ENCODE results near the gene RCSD1.

Gene RCSD1

DNA sequence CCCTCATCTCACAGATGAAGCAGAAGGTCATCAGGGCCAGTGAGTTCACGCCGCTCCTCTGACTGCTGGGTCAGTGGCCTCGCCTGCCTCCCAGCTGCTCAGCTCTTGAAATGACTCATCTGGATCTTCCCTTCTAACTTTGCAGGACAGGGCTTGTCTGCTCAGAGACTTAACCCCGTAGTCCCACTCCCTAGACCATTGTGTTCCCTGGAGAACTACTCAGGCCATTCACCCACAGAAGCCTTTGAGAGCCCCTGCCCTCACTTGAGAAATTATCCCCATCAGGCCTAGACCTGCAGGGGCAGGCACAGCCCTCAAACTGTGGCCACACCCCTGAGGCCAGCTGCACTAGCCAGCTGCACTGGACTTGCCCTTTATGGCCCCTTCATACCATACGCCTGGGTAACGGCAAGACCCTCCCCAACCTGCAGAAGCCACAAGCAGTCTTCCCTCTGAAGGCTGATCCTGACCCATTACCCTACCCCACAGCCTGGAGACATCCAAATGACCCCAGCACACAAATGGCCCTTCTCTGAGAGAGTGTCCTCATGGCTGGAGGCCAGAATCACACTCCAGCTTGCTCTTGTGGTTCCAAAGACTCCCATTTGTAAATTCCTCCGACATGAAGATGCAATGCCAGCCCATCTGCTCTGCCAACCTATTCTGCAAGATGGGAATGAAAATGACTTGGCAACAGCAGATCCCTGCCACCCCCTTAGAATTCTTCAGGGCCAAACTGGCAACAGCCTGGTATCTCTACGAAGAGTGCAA, 33.2 kb downstream of the RCSD1 start:
- in situ Hi-C loops (cut with MboI; ENCODE audit: low sequenced_read_pairs) = no loop called here

DNA sequence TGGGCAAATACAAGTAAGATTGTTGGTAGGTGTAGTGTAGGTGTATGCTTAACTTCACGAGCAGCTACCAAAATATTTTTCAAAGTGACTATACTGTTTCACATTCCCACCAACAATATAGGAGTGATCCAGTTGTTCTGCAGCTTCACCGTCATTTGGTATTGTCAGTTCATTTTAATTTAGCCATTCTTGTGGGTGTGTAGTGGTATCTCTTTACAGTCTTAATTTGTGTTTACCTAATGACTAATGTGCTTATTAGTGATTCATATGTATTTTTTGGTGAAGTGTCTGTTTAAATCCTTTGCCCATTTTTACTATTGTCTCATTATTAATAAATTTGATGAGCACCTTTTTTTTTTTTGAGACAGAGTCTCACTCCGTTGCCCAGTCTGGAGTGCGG, 35.4 kb downstream of the RCSD1 start:
- in situ Hi-C loops (cut with MboI; ENCODE audit: low sequenced_read_pairs) = no loop called here

DNA sequence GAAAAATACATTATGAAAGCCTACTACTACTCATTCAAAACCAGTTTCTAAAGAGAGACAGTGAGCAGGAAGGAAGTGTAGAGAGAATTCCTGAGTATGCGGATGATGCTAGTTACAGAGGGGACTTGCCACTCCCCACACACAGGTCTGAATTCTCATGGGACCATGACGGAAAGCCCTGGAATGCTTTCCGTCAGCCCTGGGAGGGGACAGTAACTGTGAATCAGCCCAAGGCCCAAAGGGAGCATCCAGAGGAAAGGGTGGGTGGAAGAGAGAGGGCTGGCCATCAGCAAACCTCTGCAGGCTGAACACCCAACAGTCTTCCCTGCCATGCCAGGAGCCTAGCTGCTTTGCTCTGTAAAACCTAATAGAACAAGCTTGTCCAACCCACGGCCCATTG, 36.4 kb downstream of the RCSD1 start:
- in situ Hi-C loops (cut with MboI; ENCODE audit: low sequenced_read_pairs) = no loop called here

DNA sequence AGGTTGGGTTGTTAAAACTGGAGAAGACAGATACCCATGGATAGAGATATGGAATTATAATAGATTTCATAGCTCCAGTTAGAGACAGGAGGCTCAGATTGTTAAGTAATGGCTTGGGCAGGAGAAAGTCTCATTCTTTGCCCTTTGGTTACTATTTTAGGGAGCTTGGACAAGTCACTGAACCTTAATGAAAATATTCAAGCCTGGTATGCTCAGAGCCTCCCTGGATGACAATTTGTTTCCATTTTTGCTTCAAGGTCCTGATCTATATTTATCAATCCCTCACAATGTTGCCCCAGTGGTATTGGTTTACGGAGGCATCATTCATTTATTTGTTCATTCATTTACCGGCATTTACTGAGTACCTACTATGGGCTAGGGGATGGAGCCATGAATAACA, 37.5 kb downstream of the RCSD1 start:
- in situ Hi-C loops (cut with MboI; ENCODE audit: low sequenced_read_pairs) = no loop called here

DNA sequence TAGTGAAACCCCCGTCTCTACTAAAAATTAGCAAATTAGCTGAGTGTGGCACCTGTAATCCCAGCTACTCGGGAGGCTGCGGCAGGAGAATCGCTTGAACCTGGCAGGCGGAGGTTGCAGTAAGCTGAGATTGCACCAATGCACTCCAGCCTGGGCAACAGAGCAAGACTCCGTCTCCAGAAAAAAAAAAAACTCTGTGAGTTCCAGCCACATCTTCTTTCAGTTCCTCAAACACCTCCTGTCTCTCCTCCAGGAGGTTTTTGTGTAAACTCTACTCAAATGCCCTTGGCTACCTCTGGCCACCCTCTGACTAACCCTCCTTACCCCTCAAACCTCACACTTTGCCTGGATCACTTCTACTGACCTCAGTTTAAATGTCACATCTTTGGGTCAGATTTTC, 38.1 kb downstream of the RCSD1 start:
- in situ Hi-C loops (cut with MboI; ENCODE audit: low sequenced_read_pairs) = no loop called here

DNA sequence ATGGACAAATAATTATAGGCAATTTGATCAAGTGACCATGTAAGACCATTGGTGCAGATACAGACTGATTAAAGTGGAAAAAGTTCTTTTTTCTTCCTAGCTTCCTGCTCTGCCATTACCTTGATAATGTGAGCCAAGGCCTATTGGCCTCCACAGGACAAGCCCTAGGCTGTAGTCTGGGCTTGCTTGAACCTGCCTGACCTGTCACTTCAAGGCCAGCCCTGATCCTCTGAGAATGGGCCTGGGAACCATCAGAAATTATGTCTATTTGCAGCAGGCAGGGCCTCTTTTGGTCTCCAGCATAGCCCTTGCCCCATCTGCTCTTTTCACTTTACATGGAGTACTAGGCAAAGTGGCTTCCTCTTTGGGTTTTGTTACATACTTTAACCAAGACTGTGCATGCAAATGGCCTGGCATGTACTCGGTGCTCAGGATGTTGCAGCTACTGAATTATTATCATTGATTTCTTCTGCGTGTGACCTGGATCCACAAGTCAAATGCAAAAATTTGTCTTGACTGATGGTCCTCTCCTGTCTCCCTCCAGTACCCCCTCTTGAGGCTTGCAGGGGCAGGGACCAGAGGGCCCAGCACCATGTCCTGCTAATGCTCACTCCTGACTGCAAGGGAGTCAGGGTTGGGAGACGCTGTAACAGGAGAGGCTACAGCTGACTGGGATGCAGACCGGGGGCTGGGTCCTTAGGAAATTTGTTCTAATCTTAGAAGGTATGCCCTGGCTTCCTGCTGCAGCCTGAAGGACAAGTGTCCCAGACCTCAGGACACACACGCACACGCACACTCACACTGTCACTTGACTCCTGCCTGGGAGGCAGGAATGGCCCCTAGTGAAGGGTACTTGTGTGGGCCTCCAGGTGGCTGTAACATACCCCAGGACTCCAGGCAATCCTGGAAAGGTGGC, 39.4 kb downstream of the RCSD1 start:
- in situ Hi-C loops (cut with MboI; ENCODE audit: low sequenced_read_pairs) = no loop called here

DNA sequence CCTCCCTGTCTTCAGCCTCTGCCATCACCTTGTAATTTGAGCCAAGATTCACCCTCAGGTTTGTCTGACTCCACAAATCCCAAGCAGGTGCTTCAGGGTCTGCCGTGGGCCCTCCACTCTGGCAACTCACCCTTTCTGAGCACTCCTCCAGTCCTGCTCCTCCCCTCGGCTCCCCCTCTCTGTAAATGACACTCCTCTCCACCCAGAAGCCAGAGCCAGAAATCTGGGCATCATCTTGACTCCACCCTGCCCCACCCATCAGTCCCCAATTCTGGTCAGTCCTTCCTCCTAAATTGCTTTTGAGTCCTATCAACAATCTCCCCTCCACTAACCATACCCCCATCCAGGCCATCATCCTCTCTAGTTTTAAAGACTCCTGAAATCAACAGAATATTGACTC, 40.5 kb downstream of the RCSD1 start:
- in situ Hi-C loops (cut with MboI; ENCODE audit: low sequenced_read_pairs) = no loop called here

DNA sequence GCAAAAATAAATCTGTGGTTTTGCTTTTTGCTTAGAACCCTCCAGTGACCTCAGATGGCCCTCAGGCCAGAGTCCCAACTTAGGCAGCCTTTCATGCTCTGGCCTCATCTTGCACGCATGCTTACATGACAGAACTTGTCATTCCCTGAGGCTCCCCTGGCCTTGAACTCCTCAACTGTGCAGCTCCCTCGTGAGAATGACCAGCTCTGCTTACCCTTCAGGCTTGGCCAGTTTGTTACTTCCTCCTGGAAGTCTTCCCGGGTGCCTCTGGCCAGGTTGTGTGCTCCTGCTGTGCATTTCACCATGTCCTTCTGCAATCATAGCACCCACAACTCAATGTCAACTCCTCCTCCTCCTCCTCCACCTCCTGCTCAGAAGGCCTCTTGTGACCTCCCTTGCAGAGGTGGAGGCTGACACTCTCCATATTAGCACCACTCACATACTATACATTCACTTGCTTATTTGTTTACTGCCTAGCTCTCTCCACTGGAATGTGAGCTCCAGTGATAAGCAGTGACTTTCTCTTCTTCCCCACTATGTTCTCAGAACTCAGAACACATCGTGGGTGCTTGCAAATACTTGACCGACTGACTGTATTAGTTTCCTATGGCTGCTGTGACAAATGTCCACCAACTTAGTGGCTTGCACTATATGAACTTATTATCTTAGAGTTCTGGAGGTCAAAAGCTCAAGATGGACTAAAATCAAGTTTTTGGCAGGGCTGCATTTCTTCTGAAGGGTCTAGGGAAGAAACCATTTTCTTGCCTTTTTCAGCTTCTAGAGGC, 41.9 kb downstream of the RCSD1 start:
- in situ Hi-C loops (cut with MboI; ENCODE audit: low sequenced_read_pairs) = no loop called here

DNA sequence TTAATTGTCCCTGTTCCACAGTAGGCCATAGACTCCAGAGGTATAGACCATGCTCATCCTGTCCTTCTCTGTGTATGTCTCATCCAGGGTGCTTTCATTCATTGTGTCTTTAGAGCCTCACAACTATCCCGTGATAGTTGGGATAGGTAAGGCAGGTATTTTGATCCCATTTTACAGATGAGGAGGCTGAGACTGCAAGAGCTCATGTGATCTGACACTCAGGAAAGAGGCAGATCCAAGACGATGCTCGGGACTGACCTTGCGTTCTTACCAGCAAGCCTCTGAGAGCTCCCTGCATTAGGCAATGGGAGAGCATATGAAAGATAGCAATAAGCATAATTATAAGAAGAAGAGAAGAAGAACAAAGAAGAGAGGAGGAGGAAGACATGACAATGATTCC, 42.8 kb downstream of the RCSD1 start:
- in situ Hi-C loops (cut with MboI; ENCODE audit: low sequenced_read_pairs) = no loop called here

DNA sequence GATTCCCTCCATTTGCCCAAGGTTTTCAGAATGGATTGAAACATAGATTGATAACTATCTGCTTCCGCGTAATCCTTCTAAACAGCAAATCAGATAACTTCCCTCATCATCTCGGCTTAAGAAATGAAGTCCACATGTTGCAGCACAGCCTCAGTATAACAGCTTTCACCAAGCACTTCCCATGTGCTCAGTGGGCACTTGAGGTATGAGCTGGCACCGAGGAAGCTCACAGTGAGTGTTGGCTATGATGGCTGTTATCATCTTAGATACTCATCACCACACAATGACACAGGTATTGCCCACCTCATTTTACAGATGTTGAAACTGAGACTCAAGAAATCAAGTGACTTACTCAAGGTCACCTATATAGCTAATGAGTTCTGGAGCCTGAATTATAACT, 43.2 kb downstream of the RCSD1 start:
- in situ Hi-C loops (cut with MboI; ENCODE audit: low sequenced_read_pairs) = no loop called here

DNA sequence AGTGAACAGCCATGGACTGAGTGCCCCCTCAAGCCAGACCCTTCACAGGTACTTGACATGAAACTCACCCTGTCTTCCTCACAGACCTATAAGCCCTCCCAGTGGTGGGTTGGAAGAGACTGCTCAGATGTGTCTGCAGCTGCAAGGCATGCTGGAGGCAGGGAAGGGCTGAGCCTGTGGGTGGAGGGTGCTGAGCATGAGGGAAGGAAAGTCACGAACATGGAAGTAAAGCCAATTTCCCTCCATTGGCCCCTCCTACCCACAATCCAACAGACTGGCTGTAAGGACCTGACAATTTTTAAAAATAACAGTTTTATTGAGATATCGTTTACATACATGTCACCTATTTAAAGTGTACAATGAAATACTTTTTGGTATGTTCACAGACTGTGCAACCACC, 44.1 kb downstream of the RCSD1 start:
- in situ Hi-C loops (cut with MboI; ENCODE audit: low sequenced_read_pairs) = no loop called here

DNA sequence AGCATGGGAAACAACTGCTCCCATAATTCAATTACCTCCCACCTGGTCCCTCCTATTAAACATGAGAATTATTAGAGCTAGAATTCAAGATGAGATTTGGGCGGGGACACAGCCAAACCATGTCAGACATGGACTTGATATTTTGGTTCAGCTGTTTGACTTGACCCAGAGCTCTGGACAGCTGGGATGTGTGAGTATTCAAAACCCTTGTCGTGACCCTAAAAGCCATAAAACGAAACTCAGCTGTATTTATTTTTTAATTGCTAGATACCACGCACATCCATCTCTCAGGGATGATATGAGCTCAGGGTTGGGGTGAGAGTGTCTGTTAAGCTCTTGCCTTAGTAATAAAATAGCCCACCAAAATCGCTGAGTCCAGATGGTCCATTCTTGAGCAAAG, 45.4 kb downstream of the RCSD1 start:
- in situ Hi-C loops (cut with MboI; ENCODE audit: low sequenced_read_pairs) = no loop called here

DNA sequence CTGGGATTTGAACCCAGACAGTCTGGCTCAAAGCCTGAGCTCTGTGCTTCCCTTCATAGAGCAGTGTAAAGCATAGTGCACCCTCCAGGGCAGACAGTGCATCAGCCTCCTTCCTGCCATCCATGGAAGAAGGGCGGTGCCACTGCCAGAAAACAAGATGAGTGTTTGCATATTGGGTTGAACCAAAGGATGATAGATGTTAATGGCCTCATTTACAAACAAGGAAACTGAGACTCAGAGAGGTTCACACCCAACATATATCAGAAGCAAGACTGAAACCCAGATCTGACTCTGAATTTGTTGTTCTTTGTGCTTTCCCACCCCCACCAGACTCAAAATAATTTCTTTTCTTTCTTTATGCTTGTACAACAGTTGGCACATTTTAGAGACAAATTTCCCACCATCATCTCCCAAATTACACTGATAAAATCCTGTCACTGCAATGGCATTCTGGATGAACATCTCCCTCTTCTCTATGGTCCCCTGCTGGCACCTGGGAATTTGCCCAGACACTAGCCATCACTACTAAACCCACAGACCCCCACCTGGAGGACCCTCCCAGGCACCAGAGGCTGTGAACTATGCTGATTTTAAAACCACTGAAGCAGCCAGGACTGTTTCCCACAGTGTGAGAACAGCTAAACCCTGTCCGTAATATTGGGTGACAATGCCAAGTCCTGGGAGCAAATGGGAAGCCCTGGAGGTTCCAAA, 46.3 kb downstream of the RCSD1 start:
- in situ Hi-C loops (cut with MboI; ENCODE audit: low sequenced_read_pairs) = no loop called here

DNA sequence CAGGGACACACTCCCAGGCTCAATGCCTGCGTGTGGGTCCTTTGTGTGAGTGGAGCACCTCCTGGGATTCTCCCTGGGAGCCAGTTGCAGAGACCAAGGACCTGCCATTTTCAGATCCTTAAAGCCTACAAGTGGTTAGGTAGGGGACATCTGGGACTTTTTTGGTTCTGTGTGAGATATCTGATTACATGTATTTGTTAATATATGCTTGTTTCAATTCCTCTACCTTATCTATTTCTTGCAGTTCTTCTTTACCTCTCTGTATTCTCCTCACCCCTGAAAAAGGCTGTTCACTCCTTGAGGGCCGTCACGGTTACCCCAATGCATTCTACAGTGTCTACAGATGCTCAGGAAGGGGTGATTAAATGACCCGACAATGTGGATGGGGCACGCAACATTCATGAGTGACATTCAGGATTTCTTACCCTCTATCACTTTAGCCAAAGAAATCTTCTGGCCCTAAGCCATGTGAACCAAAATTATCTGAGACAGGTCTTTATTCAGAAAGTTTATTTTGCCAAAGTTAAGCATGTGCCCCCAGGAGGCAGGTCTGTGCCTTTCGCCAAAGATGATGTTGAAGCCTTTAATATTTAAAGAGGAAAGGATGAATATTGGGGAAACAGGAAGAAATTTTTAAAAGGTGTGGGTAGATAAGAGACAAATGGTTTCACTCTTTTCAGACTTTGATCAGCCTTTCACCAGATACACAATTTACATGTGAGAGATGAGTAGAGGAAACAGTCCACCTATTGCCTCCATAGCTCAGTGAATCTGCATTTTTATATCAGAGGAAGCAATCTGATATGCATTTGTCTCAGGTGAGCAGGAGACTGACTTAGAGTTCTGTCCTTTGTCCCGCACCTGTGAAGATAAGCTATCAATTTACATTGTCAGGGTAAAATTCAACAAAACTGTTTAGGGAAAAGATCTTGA, 47.1 kb downstream of the RCSD1 start:
- in situ Hi-C loops (cut with MboI; ENCODE audit: low sequenced_read_pairs) = no loop called here

DNA sequence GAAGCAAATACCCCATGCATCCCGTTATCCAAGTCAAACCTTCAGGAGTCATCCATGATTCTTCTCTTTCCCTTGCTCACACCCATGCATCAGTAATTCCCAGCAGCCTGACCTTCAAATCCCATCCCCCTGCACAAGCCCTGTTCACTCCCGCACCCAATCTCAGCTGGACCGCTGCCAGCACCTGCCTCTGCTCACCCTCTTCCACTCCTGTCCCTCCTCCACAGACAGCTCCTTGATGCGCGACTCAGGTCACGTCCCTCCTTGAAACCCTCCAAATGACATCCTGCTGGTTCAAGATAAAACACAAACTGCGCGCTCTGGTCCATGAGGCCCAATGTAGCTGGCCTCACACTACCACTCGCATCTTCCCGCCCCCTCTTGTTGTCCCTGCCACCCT, 48.4 kb downstream of the RCSD1 start:
- in situ Hi-C loops (cut with MboI; ENCODE audit: low sequenced_read_pairs) = no loop called here

DNA sequence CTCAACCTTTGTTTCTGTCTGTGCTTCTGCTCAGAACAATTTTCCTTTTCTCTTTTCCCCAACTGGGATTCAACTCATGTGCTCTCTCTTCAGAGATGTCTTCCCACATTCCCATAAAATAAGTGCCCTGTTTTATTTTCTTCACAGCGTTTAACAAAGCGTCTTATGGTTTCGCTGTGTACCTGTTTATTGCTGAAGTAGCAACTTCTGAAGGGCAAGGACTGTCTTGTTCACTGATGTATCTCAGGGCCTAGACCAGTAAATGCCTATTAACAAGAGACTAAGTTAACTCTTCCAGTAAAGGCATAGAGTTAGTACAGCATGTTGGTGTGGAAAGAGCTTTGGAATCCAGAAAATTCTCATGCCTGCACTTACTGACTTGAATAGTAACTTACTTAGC, 48.8 kb downstream of the RCSD1 start:
- in situ Hi-C loops (cut with MboI; ENCODE audit: low sequenced_read_pairs) = no loop called here

DNA sequence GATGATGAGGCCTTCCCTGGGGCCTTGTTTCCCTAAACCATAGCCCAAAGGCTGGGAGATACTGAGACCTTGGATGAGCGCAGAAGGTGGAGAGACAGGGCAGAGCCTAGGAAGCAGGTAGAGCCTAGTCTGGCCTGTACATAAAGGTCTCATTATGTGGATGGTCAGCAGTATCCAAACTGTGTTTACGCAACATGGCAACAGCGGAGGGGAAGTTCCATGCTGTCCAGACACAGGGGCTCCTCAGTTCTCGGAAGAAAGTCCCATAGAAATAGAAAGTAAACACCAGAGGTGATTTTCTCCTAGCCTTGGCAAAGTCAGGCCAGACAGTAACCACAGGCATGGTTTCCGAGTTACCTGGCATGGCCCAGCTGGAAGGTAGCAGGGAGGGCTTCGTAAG, 49.7 kb downstream of the RCSD1 start:
- in situ Hi-C loops (cut with MboI; ENCODE audit: low sequenced_read_pairs) = no loop called here

DNA sequence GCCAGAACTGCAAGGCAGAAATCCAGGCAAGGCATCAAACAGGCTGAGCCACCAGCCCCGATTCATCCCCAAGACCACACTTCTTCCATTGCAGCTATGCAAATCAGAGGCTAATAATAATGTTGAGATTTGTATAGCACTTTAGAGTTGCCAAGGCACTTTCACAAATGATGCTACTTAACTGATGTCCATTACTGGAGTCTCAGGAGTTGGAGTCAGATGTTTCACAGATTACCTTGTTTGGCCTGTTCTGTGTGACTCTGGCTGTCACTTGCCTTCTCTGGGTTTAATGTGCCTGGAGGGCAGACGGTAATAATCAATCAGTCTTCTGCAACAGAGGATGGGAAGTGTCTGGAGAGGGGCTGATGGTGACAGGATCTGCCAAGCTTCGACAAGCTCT, 51.0 kb downstream of the RCSD1 start:
- in situ Hi-C loops (cut with MboI; ENCODE audit: low sequenced_read_pairs) = no loop called here

DNA sequence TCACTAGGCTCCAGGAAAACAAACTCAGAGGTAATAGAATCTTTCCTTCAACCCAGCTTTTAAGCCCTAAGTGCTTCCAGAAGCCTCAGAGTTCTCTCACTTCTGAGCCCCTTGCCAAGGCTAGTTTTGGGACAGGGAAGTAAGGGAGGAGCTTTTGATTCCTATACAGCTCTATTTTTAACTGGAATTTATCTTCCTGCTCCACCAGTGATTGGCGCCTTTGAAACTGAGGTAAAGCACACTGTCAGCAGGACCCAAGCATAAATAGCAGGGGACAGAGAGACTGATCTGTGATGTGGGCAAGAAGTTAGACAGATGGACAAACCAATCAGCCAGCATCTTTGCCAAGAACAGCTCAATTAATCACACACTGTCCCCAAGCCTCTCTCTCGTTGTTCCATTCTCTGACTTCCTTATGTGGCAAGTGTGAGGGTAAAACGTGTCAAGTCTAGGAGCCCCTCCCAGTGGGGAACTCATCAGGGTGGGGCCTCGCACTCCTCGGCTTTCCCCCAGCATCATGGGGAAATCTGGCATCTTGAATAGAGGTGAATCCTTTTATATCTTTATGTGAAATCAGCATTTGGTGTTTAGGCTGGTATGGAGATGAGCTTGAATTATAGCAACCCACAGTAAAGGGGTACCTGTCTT, 51.5 kb downstream of the RCSD1 start:
- in situ Hi-C loops (cut with MboI; ENCODE audit: low sequenced_read_pairs) = no loop called here
